Calu3 (cell line): ENCODE results near the gene PDK2. TPM values are rescaled to one million over a fixed set of nuclear protein-coding genes. Genes with fewer than 3 reads are reported as not detected.

Source experiments
- BruUV-seq: library from RNA; stranded (reverse); fragments of 400-500 nt; replicated peaks from 2 replicates; lab custom pipeline; 2021; lab: Mats Ljungman, UMichigan
- CTCF ChIA-PET: fragments of 300-600 bp; sonication (Branson Sonifier 250); formaldehyde crosslinking; loops from one replicate; lab custom pipeline; 2022; ENCODE audit warnings: antibody characterized with exemption; lab: Charles Lee
- DNase-seq: peaks from one replicate; pipeline ENCODE4 v3.0.0; 2022
- H3K27ac Mint-ChIP-seq: one replicate; pipeline ENCODE4 v1.8.0; 2022; ENCODE audit warnings: mixed read lengths; ENCODE audit not compliant: unreplicated experiment
- H3K27me3 Mint-ChIP-seq: one replicate; pipeline ENCODE4 v1.8.0; 2022; ENCODE audit warnings: mixed read lengths; ENCODE audit not compliant: unreplicated experiment
- H3K36me3 Mint-ChIP-seq: one replicate; pipeline ENCODE4 v1.8.0; 2022; ENCODE audit warnings: mild to moderate bottlenecking, moderate library complexity, mixed read lengths; ENCODE audit not compliant: insufficient read depth, unreplicated experiment
- H3K4me1 Mint-ChIP-seq: one replicate; pipeline ENCODE4 v1.8.0; 2022; ENCODE audit warnings: mild to moderate bottlenecking, low read depth, mixed read lengths; ENCODE audit not compliant: unreplicated experiment
- H3K4me3 Mint-ChIP-seq: one replicate; pipeline ENCODE4 v1.8.0; 2022; ENCODE audit warnings: mild to moderate bottlenecking, low read depth, moderate library complexity, mixed read lengths; ENCODE audit not compliant: unreplicated experiment
- H3K9me3 Mint-ChIP-seq: one replicate; pipeline ENCODE4 v1.8.0; 2022; ENCODE audit warnings: low read depth, mixed read lengths; ENCODE audit not compliant: unreplicated experiment
- intact Hi-C: fragments of 100-400 bp; cut with micrococcal nuclease; formaldehyde crosslinking; loops from one replicate; pipeline ENCODE4 v1.10.0; 2022; ENCODE audit not compliant: unreplicated experiment
- total RNA-seq: library from RNA; stranded (reverse); gene quantifications from 2 replicates; pipeline ENCODE4 v1.2.3, GENCODE V29; 2022
- TF ChIP-seq, protein P1 (sequence below): fragments of 200-600 bp; IDR thresholded peaks from one replicate; pipeline ENCODE4 v1.8.0; 2022; ENCODE audit warnings: antibody characterized with exemption; ENCODE audit not compliant: unreplicated experiment

The PDK2 gene
- total RNA-seq, 1 experiment from 2014 or later = 29.5 TPM

DNA sequence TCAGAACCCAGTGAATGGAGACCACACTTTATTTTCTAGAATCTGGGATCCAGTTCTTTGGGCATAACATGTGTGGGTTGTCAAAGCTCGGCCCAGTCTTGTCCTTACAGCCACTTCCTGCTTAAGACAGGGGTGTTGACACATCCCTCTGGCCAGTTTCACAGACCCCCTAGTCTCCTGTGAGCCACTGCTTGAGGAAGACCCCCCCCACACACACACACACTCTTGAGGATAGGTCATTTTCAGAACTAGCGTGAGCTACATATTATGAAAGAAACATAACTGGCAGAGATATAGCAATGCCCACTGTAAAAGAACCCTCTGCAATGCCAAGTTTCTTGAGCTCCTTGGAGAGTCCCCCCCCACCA, 3.2 kb upstream of the PDK2 start:
- BruUV-seq = no TSS peak
- intact Hi-C loops = loop anchor here (5.0 kb wide), 1 partner anchor 35 kb away; the partner anchor contains the start of gene ITGA3

DNA sequence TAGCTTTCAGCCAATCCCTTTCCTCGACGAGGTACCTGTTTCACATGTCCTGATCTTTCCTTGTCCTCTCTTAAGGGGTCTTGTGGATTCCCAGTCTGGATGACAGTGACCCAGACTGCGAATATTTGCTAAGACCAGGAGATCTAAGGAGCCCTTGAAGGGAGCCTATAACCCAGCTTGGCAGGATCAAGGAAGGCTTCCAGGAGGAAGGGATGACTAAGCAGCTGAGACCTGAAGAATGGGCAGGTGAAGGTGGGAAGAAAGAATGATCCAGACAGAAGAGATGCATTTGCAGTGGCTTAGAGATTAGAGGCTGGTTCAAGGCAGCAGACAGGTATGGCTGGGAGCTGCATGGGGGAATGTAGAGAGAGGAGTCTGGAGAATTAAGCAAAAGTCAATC, 1.9 kb upstream of the PDK2 start:
- peak overlapping the region; percentile 89 for H3K27ac Mint-ChIP-seq

More for the DNA sequence above, 3.2 kb upstream of the PDK2 start:
- Mint-ChIP-seq H3K9me3 (no peaks in the 10 kb centered on the region), H3K4me3 (no peak overlapping the region), H3K4me1 (peaks cover 33% of the 10 kb centered on the region), H3K27ac (peak overlapping the region; percentile 34), H3K36me3 (peaks cover 93% of the 10 kb centered on the region), H3K27me3 (no peaks in the 10 kb centered on the region)
- CTCF ChIA-PET = interaction anchor here (0.6 to 3.8 kb wide), 5 partner anchors 28 to 254 kb away, joined by 3 to 34 read pairs (median 4); partner anchors contain the start of gene XYLT2
- DNase-seq = no peak
- TF ChIP-seq, protein P1, sequence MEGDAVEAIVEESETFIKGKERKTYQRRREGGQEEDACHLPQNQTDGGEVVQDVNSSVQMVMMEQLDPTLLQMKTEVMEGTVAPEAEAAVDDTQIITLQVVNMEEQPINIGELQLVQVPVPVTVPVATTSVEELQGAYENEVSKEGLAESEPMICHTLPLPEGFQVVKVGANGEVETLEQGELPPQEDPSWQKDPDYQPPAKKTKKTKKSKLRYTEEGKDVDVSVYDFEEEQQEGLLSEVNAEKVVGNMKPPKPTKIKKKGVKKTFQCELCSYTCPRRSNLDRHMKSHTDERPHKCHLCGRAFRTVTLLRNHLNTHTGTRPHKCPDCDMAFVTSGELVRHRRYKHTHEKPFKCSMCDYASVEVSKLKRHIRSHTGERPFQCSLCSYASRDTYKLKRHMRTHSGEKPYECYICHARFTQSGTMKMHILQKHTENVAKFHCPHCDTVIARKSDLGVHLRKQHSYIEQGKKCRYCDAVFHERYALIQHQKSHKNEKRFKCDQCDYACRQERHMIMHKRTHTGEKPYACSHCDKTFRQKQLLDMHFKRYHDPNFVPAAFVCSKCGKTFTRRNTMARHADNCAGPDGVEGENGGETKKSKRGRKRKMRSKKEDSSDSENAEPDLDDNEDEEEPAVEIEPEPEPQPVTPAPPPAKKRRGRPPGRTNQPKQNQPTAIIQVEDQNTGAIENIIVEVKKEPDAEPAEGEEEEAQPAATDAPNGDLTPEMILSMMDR = no peak

DNA sequence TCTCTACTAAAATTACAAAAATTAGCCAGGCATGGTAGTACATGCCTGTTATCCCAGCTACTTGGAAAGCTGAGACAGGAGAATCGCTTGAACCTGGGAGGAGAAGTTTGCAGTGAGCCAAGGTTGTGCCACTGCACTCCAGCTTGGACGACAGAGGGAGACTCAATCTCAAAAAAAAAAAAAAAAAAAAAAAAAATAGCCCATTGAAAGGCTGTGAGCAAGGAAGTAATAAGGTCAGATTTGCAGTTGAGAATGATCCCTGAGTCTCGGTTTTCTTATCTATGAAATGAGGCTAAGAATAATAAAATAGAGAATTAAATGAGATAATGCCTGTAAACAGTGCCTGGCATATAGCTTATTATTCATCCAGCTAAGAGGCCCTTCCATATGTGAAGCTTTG, 1.3 kb upstream of the PDK2 start:
- Mint-ChIP-seq H3K4me3 (no peak overlapping the region), H3K9me3 (no peaks in the 10 kb centered on the region), H3K36me3 (peaks cover 74% of the 10 kb centered on the region), H3K4me1 (peaks cover 39% of the 10 kb centered on the region), H3K27ac (peak overlapping the region; percentile 89), H3K27me3 (no peaks in the 10 kb centered on the region)
- intact Hi-C loops = loop anchor here (2.0 to 5.0 kb wide), 3 partner anchors 37 to 203 kb away; partner anchors contain the start of gene ITGA3
- DNase-seq = no peak
- no TSS peak for BruUV-seq
- CTCF ChIA-PET = interaction anchor here (0.7 to 3.8 kb wide), 29 partner anchors 10 to 1880 kb away, joined by 3 to 34 read pairs (median 5); partner anchors contain the start of gene ITGA3
- TF ChIP-seq, protein P1 = no peak

More for the DNA sequence above, 1.9 kb upstream of the PDK2 start:
- Mint-ChIP-seq H3K36me3 (peaks cover 80% of the 10 kb centered on the region), H3K27me3 (no peaks in the 10 kb centered on the region), H3K4me1 (peaks cover 34% of the 10 kb centered on the region), H3K9me3 (no peaks in the 10 kb centered on the region), H3K4me3 (no peak overlapping the region)
- TF ChIP-seq, protein P1 = no peak
- no TSS peak for BruUV-seq
- CTCF ChIA-PET = interaction anchor here (0.9 to 3.8 kb wide), 7 partner anchors 13 to 177 kb away, joined by 3 to 34 read pairs (median 7); partner anchors contain the start of gene ITGA3
- no peak for DNase-seq
- intact Hi-C loops = loop anchor here (5.0 kb wide), 1 partner anchor 36 kb away; the partner anchor contains the start of gene ITGA3

DNA sequence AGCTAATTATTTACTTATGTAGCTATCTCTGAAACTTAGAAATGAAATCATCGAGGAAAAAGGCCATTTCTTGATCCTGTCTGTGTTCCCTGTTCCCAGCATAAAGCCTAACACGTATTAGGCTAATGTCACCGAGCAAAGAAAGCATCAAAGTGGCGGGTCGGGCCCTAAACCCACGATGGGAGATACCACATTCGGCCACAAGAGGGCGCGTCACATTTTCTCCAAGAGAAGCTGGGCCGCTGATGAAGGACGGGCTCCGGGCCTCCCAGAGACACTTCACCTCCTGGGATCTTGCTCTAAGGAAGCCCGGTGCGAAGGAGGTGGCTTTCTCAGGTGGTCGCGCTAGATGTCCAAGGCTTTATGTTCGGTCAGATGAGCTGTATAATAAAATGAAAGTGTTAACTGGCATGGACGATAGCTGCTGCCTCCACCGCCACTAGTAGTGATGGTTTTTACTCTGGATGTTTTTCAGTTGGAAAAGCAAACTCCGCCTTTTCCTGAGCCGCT, 853 bp upstream of the PDK2 start:
- H3K27me3 Mint-ChIP-seq = no peaks in the 10 kb centered on the region
- peaks cover 42% of the 10 kb centered on the region for H3K4me1 Mint-ChIP-seq
- intact Hi-C loops = loop anchor here (2.0 to 5.0 kb wide), 3 partner anchors 37 to 203 kb away; partner anchors contain the start of gene ITGA3
- peaks cover 69% of the 10 kb centered on the region for H3K36me3 Mint-ChIP-seq
- peak overlapping the region; percentile 90 for H3K4me3 Mint-ChIP-seq
- BruUV-seq = no TSS peak
- CTCF ChIA-PET = interaction anchor here (0.6 to 3.8 kb wide), 30 partner anchors 10 to 1881 kb away, joined by 3 to 34 read pairs (median 5); partner anchors contain the start of gene ITGA3
- peak; percentile 95 for DNase-seq
- H3K27ac Mint-ChIP-seq = peak overlapping the region; percentile 89
- no peaks in the 10 kb centered on the region for H3K9me3 Mint-ChIP-seq
- TF ChIP-seq, protein P1 = peak; percentile 97
